Karpas-422 (cell line): Measurements from ENCODE around the gene CSN3. TPM values are rescaled to one million over a fixed set of nuclear protein-coding genes. Genes with fewer than 3 reads are reported as not detected.

Experiments used
- DNase-seq: peaks from one replicate; pipeline ENCODE4 v3.0.0-alpha.2; 2015
- H2AFZ ChIP-seq: fragments of 200-600 bp; sonication (generic); 2 replicates; pipeline ENCODE4 v1.6.1; 2014; ENCODE audit warnings: antibody characterized with exemption, low read length, mixed read lengths
- H3K27ac ChIP-seq: fragments of 200-600 bp; sonication (generic); 2 replicates; pipeline ENCODE4 v1.5.1; 2014; ENCODE audit warnings: mild to moderate bottlenecking, low read length, moderate library complexity
- H3K27me3 ChIP-seq: fragments of 200-600 bp; sonication (generic); 2 replicates; pipeline ENCODE4 v1.6.1; 2014; ENCODE audit warnings: low read length, mixed read lengths
- H3K36me3 ChIP-seq: fragments of 200-600 bp; sonication (generic); 2 replicates; pipeline ENCODE4 v1.6.1; 2014; ENCODE audit warnings: low read length, mixed read lengths; ENCODE audit not compliant: insufficient read depth
- H3K4me1 ChIP-seq: fragments of 200-600 bp; sonication (generic); 2 replicates; pipeline ENCODE4 v1.6.1; 2014; ENCODE audit warnings: mild to moderate bottlenecking, low read length, mixed read lengths
- H3K4me2 ChIP-seq: fragments of 200-600 bp; sonication (generic); 2 replicates; pipeline ENCODE4 v1.6.1; 2014; ENCODE audit warnings: low read length, low read depth, mild to moderate bottlenecking; ENCODE audit not compliant: poor library complexity, severe bottlenecking
- H3K4me3 ChIP-seq: fragments of 200-600 bp; sonication (generic); 2 replicates; pipeline ENCODE4 v1.5.1; 2014; ENCODE audit warnings: mild to moderate bottlenecking, antibody characterized with exemption, low read length, mixed read lengths
- H3K79me2 ChIP-seq: fragments of 200-600 bp; sonication (generic); 2 replicates; pipeline ENCODE4 v1.6.1; 2014; ENCODE audit warnings: mild to moderate bottlenecking, low read length, mixed read lengths
- H3K9ac ChIP-seq: fragments of 200-600 bp; sonication (generic); 2 replicates; pipeline ENCODE4 v1.6.0; 2014; ENCODE audit warnings: low read length
- H3K9me2 ChIP-seq: fragments of 200-600 bp; sonication (generic), shearing (Covaris generic); replicated peaks from 2 replicates; pipeline ENCODE4 v1.6.0; 2014; ENCODE audit warnings: mild to moderate bottlenecking, low read length, moderate library complexity; ENCODE audit not compliant: insufficient read depth
- H3K9me3 ChIP-seq: fragments of 300-700, 200-600 bp; sonication (generic); 2 replicates; pipeline ENCODE4 v1.6.1; 2014; ENCODE audit warnings: low read length, mixed read lengths
- H4K20me1 ChIP-seq: fragments of 200-600 bp; sonication (generic); 2 replicates; pipeline ENCODE4 v1.6.1; 2014; ENCODE audit warnings: mild to moderate bottlenecking, antibody characterized with exemption, low read length, low read depth; ENCODE audit not compliant: insufficient read depth
- total RNA-seq: library from RNA; depleted of rRNA; stranded (reverse); fragments of >200 nt; shearing (Covaris generic); gene quantifications from 2 replicates; pipeline ENCODE4 v1.2.3, GENCODE V29; 2014; ENCODE audit warnings: low replicate concordance; rRNA removed

The CSN3 gene
- total RNA-seq, 1 experiment from 2014 or later: not detected

DNA sequence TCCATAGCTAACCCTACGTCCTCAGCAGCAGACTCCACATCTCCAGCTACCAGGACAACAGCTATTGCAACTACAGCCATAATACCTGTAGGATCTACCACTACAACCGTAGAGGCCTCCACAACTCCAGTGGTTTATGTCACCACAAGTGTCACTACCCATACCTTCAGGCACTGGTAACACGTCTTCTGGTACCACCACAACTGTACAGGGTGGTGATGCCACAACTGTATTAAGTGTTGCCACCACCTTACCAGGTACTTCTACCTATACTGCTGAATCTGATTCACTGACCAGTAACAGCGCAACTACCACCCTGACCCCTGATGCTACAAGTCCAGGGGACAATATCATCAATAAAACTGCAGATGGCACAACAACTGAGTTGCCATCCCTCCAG lies 57.8 kb downstream of the CSN3 start:
- Histone ChIP-seq H3K27me3 (no peaks in the 10 kb centered on the region), H2AFZ (no peak overlapping the region), H4K20me1 (no peaks in the 10 kb centered on the region), H3K4me3 (no peak overlapping the region), H3K4me1 (no peaks in the 10 kb centered on the region), H3K79me2 (no peaks in the 10 kb centered on the region), H3K36me3 (no peaks in the 10 kb centered on the region), H3K9ac (no peak overlapping the region), H3K9me2 (no peaks in the 10 kb centered on the region), H3K27ac (no peak overlapping the region), H3K9me3 (no peaks in the 10 kb centered on the region), H3K4me2 (no peak overlapping the region)
- DNase-seq: no peak

Other genes starting within 250 kb of the CSN3 start
- gene STATH, start 246.6 kb upstream of the CSN3 start, total RNA-seq: not detected in 2 replicates
- not detected in 2 replicates for gene HTN3, start 214.1 kb upstream of the CSN3 start, total RNA-seq
- not detected in 2 replicates for gene HTN1, start 192.2 kb upstream of the CSN3 start, total RNA-seq
- gene PRR27, start 88.4 kb upstream of the CSN3 start, total RNA-seq: not detected in 2 replicates
- gene ODAM, start 46.9 kb upstream of the CSN3 start, total RNA-seq: not detected in 2 replicates
- gene FDCSP, start 16.5 kb upstream of the CSN3 start, total RNA-seq: not detected in 2 replicates
- gene CABS1, start 92.4 kb downstream of the CSN3 start, total RNA-seq: not detected in 2 replicates
- not detected in 2 replicates for gene SMR3A, start 118.2 kb downstream of the CSN3 start, total RNA-seq
- not detected in 2 replicates for gene SMR3B, start 140.5 kb downstream of the CSN3 start, total RNA-seq
- gene OPRPN, start 155.3 kb downstream of the CSN3 start, total RNA-seq: not detected in 2 replicates
- gene MUC7, start 229.6 kb downstream of the CSN3 start, total RNA-seq: not detected in 2 replicates